T-helper 2 cell treated with Interferon-gamma antibody and Interleukin-4, amounts not matched to agents 100 ng/mL and 5 ng/mL, for 36 hours (primary cell): ENCODE measurements around the gene KCTD16. TPM values are rescaled to one million over a fixed set of nuclear protein-coding genes. Genes with fewer than 3 reads are reported as not detected.

Experiments used
- intact Hi-C: fragments of 100-400 bp; cut with micrococcal nuclease; formaldehyde crosslinking; loops from one replicate; pipeline ENCODE4 v1.15.1; 2023
- total RNA-seq: library from RNA; stranded (reverse); gene quantifications from 2 replicates; pipeline ENCODE4 v1.2.3, GENCODE V29; 2022

KCTD16 gene
- total RNA-seq, 1 donor from 2014 or later: not detected

DNA sequence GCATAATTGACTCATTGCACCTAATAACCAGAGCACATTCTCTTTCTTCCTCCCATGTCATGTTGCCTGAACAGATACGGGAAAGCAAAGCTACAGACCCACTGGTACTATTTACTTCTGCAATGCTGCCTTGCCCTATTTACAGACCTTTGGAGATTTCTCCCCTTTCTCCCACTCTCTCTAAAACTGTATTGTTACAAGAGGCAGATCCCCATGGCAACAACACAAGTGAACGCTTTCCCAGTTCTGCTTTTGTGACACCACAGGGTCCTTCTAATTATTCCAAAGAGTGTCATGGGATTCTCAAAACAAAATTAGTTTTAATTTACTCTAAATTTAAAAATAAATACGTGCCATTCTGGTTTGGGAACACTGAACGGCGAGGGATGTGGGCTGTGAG lies 104.7 kb downstream of the KCTD16 start:
- intact Hi-C loops: no loop called here

DNA sequence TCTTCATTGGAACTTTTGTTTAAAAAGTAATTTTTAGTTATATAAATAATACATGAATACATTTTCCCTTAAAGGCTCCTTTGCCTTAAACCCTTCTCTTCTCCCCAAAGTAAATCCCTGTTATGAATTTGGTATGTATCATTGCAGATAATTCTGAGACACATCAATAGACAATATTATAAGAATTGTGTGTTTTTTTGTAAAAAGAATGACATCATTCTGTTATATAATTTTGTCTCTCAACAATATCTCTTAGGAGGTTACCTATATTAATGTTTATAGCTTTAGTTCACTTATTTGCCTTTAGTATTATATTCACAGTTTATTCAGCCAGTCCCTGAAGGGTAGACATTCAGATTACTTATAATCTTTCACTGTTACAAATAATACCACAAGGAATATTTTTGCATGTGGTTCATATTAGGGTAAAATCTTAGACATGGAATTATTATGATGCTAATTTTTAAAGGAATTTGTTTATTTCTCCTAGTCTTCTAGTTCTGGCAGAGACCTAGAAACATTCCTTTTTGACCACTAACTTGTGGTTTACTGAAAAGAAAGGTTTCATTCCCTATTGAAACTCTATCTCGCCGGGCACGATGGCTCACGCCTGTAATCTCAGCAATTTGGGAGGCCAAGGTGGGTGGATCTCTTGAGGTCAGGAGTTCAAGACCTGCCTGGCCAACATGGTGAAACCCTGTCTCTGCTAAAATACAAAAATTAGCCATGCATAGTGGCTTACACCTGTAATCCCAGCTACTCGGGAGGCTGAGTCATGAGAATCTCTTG lies 105.6 kb downstream of the KCTD16 start:
- intact Hi-C loops: no loop called here

- intact Hi-C loops: no loop called here
Measured at GRCh38 chr5:144281784-144282183, 111.1 kb downstream of the KCTD16 start.

DNA sequence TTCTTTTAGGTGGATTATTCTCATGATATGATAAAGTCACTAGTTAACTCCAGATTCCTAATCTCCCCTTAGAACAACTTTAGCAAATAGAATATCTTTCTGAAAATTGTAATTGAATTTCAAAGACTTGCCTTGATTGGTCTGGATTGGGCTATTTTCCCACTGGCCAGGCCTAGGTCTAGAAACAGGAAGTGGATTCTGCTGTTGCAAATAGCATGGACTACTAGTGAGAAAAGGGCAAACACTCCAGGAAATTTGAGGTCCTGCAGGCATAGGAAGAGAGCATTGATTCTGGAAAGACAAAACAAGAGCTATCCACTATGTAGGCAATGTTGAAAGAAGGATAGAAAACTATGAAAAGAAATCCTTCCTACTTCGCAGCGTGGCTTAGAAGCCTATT lies 113.4 kb downstream of the KCTD16 start:
- intact Hi-C loops: no loop called here

DNA sequence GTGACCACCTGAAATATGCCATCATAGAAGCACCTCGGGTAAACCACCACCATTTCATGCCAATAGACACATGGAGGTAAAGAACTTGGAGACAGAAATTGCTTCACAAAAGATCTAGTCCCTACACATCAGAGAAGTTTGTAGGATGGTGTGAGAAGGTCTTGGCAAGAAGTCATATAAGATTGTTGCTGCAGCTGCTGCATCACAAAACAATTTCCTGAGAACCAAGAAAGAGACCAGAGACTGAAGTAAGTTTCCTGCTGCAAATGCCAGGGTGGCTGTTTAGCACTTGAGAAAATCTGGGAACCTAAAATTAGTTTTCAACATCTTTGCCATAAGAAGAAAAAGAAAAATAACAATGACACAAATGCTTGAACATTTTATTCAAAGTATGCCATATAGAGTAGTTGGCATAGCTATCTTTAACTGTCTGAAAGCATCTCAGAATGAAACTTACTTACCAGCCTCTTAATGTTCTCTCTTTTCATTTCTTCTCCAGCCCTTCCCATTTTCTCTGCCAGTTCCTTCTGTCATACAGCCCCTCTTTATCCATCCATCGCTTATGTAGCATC lies 114.3 kb downstream of the KCTD16 start:
- intact Hi-C loops: no loop called here

DNA sequence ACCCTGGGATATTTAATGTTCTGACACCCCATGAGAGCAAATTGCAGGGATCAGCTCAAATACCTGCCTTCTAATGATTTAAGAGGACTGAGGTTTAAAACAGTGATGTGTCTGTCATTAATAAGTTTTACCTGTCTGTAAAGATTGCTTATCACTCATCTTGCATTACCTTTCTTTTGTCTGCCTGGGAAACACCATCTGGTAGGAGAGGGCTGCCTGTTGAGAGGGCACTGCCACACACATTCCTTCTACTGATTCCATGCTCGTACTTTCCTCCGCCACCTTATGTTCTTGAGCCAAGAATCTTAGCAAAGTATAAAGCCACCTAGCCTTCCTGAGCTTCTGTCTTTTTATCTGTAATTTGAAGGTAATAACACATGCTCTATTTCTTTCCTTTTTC lies 118.6 kb downstream of the KCTD16 start:
- intact Hi-C loops: no loop called here

DNA sequence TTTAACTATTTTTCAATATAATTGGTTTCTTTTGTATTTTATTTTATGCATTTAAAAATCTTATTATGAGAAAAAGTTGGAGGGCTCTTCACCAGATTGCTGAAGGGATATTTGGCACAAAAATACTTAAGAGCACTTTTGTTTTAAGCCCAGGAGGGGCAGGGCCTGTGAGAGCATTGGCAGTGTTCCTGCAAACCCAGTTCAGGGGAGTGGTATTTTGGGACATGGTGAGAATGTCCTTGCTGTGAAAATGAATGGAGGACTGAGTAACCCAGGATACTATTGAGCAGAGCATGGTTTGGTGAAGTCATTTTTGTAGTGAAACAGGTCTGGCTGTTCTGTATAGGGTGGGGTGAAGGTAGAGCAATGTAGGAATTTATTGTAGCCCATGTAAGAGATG lies 121.4 kb downstream of the KCTD16 start:
- intact Hi-C loops: no loop called here

DNA sequence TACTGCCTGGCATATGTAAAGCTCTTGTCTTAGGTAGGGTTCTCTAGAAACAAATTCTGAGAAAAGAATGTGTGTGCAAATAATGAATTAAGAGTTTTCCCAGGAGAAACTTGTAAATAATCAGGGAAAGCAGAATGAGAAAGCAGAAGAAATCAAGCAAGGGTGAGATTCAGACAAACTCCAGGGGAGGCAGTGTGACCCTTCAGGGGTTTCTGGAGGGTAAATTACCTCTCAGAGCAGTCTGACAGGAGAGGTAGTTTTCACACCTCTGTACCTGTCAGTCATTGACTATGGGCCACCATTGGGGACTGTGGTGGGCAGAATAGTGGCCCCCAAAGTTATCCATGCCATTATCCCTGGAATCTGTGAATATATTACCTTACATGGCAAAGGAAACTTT lies 124.6 kb downstream of the KCTD16 start:
- intact Hi-C loops: no loop called here

GRCh38 chr5:144297081-144297480 lies 126.4 kb downstream of the KCTD16 start:
- intact Hi-C loops: no loop called here

- intact Hi-C loops: no loop called here
Measured at GRCh38 chr5:144298658-144299057, 128.0 kb downstream of the KCTD16 start.

DNA sequence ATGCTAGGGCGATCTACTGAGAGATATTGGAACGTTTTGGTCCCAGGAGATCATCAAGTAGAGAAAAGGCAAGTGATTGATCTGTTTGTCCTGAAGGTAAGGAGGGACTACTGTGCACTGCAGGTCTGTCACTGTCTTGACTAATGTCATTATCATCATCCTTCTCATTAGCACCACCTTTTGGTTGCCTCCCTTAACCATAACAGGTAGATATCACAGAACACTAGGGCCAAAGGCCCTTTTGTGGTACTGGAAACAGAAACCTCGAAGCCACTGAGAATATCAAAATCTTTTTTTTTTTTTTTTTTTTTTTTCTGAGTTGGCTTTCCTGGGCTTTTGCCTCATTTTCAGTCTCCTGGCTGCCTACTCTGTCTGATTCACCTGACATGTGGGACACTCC lies 134.0 kb downstream of the KCTD16 start:
- intact Hi-C loops: no loop called here

GRCh38 chr5:144307736-144308135 lies 137.1 kb downstream of the KCTD16 start:
- intact Hi-C loops: no loop called here

DNA sequence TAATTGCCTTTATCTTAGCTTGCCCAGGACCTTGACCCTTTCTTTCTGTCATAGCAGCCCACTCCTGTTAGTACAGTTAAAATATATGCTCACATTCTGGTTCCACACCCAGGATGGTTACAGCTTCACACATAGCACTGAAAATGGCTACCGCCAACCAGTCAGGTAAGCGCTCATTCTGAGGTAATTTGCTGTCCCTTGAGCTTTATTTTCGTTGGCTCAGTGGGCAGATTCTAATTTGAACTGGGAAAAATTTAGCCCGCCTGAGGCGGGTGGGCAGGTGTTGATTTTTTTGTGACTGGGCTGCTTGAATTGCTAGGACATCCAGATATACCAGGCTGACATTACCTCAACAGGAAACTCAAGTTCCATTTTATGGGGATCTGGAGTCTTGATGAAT lies 137.5 kb downstream of the KCTD16 start:
- intact Hi-C loops: no loop called here

DNA sequence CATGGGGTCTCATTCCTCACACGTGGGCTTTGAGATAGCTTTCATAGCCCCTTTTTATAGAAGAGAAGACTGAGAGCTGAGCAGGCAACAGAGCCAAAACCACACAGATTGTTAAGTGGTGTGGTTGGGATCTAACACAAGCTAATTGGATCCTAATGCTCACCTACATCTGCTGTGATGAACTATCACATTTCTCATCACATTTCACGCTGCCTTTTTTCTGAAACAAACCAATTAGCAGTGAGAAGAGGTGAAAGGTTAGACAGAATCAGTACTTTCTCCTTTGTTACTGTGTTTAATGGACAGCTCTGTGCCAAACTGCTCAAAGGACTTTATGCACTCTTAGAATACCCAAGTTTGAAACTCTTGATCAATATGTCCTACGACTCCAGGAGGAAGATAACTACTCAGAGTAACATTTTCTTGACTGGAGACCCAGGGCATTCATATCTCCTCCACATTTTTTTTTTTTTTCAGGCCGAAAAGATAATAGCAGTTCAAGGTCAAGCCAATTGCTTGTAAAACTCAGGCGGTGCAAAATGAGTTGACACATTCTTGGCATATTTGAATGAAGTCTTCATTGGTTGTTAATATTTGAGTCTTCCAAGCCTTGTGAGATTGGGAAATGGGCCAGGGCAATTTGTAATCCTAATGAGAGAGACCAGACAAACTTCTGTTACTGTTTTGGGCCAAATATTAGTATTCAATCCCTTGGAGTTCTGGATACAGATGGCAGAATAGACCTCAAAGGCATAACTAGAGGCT lies 138.4 kb downstream of the KCTD16 start:
- intact Hi-C loops: no loop called here

DNA sequence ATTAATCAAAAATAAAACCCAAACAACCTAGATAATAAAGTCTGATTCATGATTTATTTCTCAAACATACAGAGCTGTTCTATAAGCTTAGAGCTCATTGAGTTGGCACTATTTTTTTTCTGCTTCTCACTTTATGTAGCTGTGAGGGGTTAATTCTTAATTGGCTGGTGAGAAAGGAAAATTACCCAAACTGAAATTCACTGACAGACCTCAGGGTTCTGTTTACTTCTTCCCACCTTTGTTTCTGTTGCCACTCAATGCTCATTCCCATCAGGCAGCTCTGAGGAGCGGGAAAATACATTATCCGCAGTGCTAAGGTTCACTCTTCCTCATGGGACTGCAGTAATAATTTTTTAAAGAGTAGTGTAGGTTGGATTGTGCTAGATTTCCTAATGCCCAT lies 139.9 kb downstream of the KCTD16 start:
- intact Hi-C loops: no loop called here

DNA sequence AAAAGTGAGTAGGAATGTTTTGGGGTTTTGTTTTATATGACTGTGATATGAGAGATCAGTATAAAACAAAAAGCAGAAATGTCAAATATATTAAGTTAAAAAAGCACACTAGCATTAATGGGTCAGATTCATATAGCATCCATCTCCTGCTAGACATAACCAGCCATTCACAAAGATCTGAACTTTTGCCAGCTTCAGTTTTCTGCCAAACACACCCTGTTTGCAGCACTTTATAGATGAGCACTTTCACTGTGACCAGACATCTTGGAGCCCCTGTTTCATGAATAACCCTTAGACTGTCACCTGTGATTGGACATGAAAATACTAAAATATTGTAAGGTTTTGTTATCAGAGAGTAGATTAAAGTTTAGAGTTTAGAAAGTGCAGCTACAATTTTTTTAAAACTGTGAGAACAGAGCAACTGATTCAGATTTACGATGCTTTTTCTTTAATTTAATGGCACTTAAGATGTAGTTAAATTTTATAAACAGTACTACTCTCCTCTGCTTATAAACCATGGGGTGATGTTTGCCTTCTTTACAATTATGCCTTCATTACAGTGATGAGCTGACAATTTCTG lies 142.6 kb downstream of the KCTD16 start:
- intact Hi-C loops: no loop called here

- intact Hi-C loops: no loop called here
Measured at GRCh38 chr5:144315026-144315425, 144.4 kb downstream of the KCTD16 start.

- intact Hi-C loops: no loop called here
Measured at GRCh38 chr5:144315994-144316634, 145.4 kb downstream of the KCTD16 start.

DNA sequence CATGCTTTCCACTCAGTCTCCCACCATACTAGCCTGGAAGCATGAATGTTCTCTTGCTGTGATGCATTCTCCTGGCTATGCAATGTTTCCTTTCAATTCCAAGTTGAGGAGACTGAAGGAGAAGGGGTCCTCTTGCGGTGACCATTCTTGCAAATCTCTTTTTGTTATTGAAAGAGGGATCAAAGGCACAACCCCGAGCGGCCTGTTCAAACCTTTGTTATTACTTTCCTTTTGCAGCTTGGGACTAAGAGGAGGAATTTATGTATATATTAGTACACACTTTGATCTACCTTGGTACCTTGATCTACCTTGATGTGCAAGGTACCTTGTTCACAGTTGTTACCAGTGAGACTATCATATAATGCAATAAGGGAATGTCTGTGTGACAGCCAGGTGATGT lies 147.3 kb downstream of the KCTD16 start:
- intact Hi-C loops: no loop called here

DNA sequence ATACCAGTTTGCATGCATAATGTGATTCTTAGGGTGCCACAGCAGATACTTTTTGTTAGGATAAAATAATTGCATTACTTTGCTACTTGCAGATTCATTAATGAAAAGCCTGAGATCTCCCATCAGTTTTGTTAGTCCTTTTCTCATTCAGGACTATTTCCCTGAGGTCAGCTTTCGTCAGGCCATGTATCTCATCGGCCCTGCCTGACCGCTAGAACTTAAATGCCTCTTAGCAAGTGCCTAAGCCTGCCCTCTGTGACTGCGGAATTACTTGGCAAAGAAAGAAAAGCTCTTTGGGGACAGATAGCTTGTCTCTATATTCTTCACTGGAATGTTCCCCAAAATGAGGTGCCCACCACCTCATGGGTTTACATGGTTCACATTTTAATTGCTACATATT lies 147.8 kb downstream of the KCTD16 start:
- intact Hi-C loops: no loop called here

DNA sequence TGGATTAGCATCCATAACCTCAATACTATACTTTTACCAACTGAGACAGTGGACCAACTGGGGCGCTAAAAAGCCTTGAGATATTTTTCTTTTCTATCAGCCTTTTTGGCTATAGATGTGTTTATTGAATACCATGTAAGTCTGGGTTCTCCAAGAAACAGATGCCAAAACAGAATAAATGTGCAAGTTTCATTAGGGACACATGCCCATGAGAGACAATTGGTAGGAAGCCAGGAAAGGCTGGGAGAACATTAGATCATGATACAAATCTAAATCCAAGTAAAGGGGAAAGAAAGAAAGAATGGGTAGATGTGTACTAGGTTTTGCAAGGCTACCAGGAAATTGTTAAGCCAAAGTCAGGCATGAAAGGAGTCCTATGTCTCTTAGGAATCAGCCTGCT lies 152.5 kb downstream of the KCTD16 start:
- intact Hi-C loops: no loop called here

GRCh38 chr5:144325532-144325931 lies 154.9 kb downstream of the KCTD16 start:
- intact Hi-C loops: no loop called here
